Activated B cell treated with CpG ODN at 0.5 μM for 24 hours (primary cell): ENCODE results near the gene SMG6. TPM values are rescaled to one million over a fixed set of nuclear protein-coding genes. Genes with fewer than 3 reads are reported as not detected.

Experiments
- ATAC-seq: fragments of 200-7000 bp; cut with Tn5 transposase; one replicate; pipeline ENCODE4 v1.10.0; 2021; ENCODE audit warnings: low read depth, mild to moderate bottlenecking, moderate library complexity
- CTCF ChIA-PET: fragments of 350-600 bp; sonication (Branson Sonifier 250); formaldehyde crosslinking; loops from one replicate; lab custom pipeline; 2021; ENCODE audit warnings: antibody characterized with exemption; lab: Charles Lee
- POLR2A ChIA-PET: fragments of 350-600 bp; sonication (Branson Sonifier 250); formaldehyde crosslinking; loops from one replicate; lab custom pipeline; 2021; ENCODE audit warnings: antibody characterized with exemption; lab: Charles Lee
- DNase-seq: peaks from one replicate; pipeline ENCODE4 v3.0.0; 2022
- H3K27ac Mint-ChIP-seq: one replicate; pipeline ENCODE4 v1.8.0; 2020; ENCODE audit warnings: mixed read lengths
- H3K27me3 Mint-ChIP-seq: one replicate; pipeline ENCODE4 v1.8.0; 2021; ENCODE audit warnings: mixed read lengths
- H3K36me3 Mint-ChIP-seq: one replicate; pipeline ENCODE4 v1.8.0; 2021; ENCODE audit warnings: low read depth, mixed read lengths
- H3K4me1 Mint-ChIP-seq: one replicate; pipeline ENCODE4 v1.8.0; 2021; ENCODE audit warnings: mixed read lengths
- H3K4me3 Mint-ChIP-seq: one replicate; pipeline ENCODE4 v1.8.0; 2020; ENCODE audit warnings: mild to moderate bottlenecking, mixed read lengths
- H3K9me3 Mint-ChIP-seq: one replicate; pipeline ENCODE4 v1.8.0; 2020; ENCODE audit warnings: mixed read lengths
- intact Hi-C: fragments of 100-400 bp; cut with micrococcal nuclease; formaldehyde crosslinking; loops from one replicate; pipeline ENCODE4 v1.15.1; 2024
- total RNA-seq: library from RNA; stranded (reverse); gene quantifications from 2 replicates; pipeline ENCODE4 v1.2.3, GENCODE V29; 2022
- TF ChIP-seq, protein P1 (sequence below): fragments of 200-600 bp; IDR thresholded peaks from one replicate; pipeline ENCODE4 v1.8.0; 2022; ENCODE audit warnings: antibody characterized with exemption, mild to moderate bottlenecking

Gene SMG6
- total RNA-seq, 1 donor from 2014 or later: 30.5 TPM

DNA sequence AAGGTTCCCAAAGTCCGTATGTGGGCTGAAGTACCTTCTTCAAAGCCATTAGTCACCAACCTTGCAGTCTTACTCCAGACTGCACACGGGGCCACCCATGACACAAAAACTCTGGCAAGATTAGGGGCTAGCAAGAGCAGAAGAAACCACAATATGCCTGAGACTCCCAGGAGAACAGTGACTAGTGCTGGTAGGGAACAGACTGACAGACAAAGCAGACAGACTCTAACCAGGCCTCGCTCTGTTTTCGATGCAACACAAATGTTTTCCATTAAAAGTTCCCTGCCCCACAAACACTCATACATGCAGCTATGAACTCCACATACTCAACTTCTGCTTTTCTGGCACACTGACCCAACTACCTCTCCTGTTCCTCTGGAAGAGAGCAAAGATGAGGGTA, 146.5 kb downstream of the SMG6 start:
- TF ChIP-seq, protein P1, sequence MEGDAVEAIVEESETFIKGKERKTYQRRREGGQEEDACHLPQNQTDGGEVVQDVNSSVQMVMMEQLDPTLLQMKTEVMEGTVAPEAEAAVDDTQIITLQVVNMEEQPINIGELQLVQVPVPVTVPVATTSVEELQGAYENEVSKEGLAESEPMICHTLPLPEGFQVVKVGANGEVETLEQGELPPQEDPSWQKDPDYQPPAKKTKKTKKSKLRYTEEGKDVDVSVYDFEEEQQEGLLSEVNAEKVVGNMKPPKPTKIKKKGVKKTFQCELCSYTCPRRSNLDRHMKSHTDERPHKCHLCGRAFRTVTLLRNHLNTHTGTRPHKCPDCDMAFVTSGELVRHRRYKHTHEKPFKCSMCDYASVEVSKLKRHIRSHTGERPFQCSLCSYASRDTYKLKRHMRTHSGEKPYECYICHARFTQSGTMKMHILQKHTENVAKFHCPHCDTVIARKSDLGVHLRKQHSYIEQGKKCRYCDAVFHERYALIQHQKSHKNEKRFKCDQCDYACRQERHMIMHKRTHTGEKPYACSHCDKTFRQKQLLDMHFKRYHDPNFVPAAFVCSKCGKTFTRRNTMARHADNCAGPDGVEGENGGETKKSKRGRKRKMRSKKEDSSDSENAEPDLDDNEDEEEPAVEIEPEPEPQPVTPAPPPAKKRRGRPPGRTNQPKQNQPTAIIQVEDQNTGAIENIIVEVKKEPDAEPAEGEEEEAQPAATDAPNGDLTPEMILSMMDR: no peak
- Mint-ChIP-seq H3K4me3 (no peak overlapping the region), H3K36me3 (peaks cover 49% of the 10 kb centered on the region), H3K4me1 (peaks cover 10% of the 10 kb centered on the region), H3K27ac (no peak overlapping the region), H3K9me3 (no peaks in the 10 kb centered on the region), H3K27me3 (no peaks in the 10 kb centered on the region)
- ATAC-seq (no peak), DNase-seq (no peak)
- CTCF ChIA-PET: no interaction called here
- intact Hi-C loops: loop anchor here (5.0 kb wide), 1 partner anchor 35 kb away; no protein-coding TSS in a partner anchor
- POLR2A ChIA-PET: interaction anchor here (0.6 kb wide), 1 partner anchor 86 kb away, joined by 3 read pairs; no protein-coding TSS in a partner anchor

DNA sequence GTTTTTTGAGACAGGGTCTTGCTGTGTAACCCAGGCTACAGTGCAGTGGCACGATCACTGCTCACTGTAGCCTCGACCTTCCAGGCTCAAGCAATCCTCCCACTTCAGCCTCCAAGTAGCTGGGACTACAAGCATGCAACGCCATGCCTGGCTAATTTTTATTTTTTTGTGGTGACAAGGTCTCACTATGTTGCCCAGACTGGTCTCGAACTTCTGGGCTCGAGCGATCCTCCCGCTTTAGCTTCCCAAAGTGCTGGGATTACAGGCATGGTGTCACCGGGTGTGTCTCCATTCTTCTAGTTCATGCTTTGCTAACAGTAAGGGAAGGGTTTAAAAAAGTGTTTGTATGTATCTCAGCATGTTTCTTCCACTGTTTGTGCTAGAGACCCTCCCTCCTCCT, 146.9 kb downstream of the SMG6 start:
- no peak for ATAC-seq
- ChIA-PET CTCF (no interaction called here), POLR2A (interaction anchor here (0.6 kb wide), 1 partner anchor 86 kb away, joined by 3 read pairs; no protein-coding TSS in a partner anchor)
- Mint-ChIP-seq H3K27me3 (no peaks in the 10 kb centered on the region), H3K36me3 (peaks cover 48% of the 10 kb centered on the region), H3K27ac (no peak overlapping the region), H3K9me3 (no peaks in the 10 kb centered on the region), H3K4me1 (peaks cover 10% of the 10 kb centered on the region), H3K4me3 (no peak overlapping the region)
- intact Hi-C loops: loop anchor here (5.0 kb wide), 1 partner anchor 34 kb away; no protein-coding TSS in a partner anchor
- TF ChIP-seq, protein P1: no peak
- no peak for DNase-seq

DNA sequence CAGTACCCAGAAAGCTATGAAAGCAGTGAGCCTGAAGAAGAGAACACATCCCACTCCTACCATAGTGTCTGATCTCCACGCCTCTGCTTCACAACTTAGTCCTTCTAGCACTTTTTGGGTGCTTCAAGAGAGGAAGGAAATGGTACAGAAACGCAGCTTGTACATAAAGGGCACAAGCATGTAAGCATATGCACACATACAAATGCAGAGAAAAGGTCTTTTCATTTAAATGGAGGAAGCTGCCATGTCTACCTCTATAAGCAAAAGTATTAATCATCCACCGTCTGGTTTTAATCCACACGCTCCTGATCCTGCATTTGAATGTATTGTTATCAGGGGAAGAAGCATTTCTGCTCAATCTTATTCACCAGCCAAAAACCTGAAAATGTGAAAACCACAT, 148.0 kb downstream of the SMG6 start:
- intact Hi-C loops: loop anchor here (5.0 kb wide), 1 partner anchor 33 kb away; no protein-coding TSS in a partner anchor
- DNase-seq (no peak), ATAC-seq (no peak)
- Mint-ChIP-seq H3K36me3 (peaks cover 47% of the 10 kb centered on the region), H3K27ac (no peak overlapping the region), H3K9me3 (no peaks in the 10 kb centered on the region), H3K4me1 (peaks cover 14% of the 10 kb centered on the region), H3K4me3 (no peak overlapping the region), H3K27me3 (no peaks in the 10 kb centered on the region)
- TF ChIP-seq, protein P1: no peak
- POLR2A ChIA-PET: no interaction called here
- CTCF ChIA-PET: no interaction called here

DNA sequence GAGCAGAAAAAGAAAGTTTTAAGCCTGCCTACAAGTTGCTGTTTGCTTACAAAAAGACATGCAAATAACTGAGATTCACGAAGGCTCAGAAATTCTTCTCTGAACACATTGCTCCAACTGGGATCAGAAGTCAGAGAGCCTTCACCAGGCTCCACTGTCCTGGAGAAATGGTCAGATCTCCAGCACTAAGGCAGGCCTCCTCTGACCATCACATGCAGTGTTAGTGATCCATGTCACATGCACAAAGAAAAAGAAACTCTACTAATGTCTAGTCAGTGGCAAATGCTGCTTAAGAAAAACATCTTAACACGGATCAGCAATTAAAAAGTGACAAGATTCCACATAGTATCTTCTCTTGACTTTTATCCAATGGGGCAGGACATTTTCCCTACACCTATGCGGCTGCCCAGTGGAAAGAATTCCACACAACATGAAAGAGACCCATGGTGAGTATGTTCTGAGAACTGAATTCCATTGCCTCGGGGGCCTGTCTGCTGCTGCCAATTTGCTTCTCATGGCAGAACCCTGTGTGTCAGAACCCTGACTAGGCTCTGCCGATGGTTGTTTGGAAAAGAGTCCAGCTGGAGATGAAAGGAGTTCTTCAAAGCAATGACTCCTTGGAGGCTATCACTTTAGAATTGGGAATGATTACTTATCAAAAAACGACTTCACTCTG, 152.1 kb downstream of the SMG6 start:
- DNase-seq (no peak), ATAC-seq (no peak)
- Mint-ChIP-seq H3K36me3 (peaks cover 52% of the 10 kb centered on the region), H3K9me3 (no peaks in the 10 kb centered on the region), H3K4me3 (no peak overlapping the region), H3K27me3 (no peaks in the 10 kb centered on the region), H3K27ac (no peak overlapping the region), H3K4me1 (peaks cover 5% of the 10 kb centered on the region)
- intact Hi-C loops: no loop called here
- CTCF ChIA-PET: interaction anchor here (0.7 kb wide), 1 partner anchor 93 kb away, joined by 3 read pairs; no protein-coding TSS in a partner anchor
- TF ChIP-seq, protein P1: no peak
- POLR2A ChIA-PET: no interaction called here

DNA sequence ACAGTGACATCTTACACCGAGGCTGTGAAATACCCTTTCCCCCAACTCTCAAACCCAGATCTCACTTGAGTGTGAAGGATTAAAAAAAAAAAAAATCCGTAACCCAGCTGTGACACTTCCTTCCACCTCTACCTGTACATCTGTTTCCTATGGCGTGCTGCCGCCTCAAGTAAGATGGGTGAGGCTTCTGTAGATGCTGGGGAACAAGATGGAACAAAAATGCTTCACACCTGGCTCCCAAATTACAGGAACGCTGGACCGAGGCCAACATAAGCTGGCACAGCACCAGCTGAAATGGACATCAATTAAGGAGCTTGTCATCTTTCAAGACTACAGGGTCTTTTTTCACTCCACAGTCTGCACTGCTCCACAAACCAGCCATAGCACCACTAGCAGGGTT, 152.8 kb downstream of the SMG6 start:
- Mint-ChIP-seq H3K9me3 (no peaks in the 10 kb centered on the region), H3K4me3 (no peak overlapping the region), H3K36me3 (peaks cover 51% of the 10 kb centered on the region), H3K4me1 (peaks cover 5% of the 10 kb centered on the region), H3K27me3 (no peaks in the 10 kb centered on the region), H3K27ac (no peak overlapping the region)
- DNase-seq (no peak), ATAC-seq (no peak)
- CTCF ChIA-PET: no interaction called here
- POLR2A ChIA-PET: no interaction called here
- TF ChIP-seq, protein P1: no peak
- intact Hi-C loops: no loop called here
